ENCODE results near the gene UNC119. TPM values are rescaled to one million over a fixed set of nuclear protein-coding genes. Genes with fewer than 3 reads are reported as not detected.
A peak's percentile ranks its signal among the peaks of the same experiment; 100 is the strongest.

Gene UNC119
- total and polyA plus RNA-seq, 2 experiments from 2014 or later = 39.0 to 78.4 TPM

- Histone ChIP-seq H3K4me1 (ENCODE audit: insufficient read depth) (peaks cover 20% of the 10 kb centered on the region), H3K27ac (ENCODE audit: low read depth) (0 out of 2 replicates have a peak overlapping the region, but pooled peaks have one; percentile 69), H3K4me3 (peak overlapping the region; percentile 95), H3K9me2 (ENCODE audit: insufficient read depth) (no peaks in the 10 kb centered on the region), H3K79me2 (replicated peaks; ENCODE audit: insufficient read depth) (peaks cover 43% of the 10 kb centered on the region), H3K36me3 (ENCODE audit: insufficient read depth) (no peaks in the 10 kb centered on the region; the same call in none of the 2 replicates), H3F3A (replicated peaks; ENCODE audit: low read depth) (peaks cover 4% of the 10 kb centered on the region; the same call in 1 of the 2 replicates), H3K27me3 (ENCODE audit: insufficient read depth) (peaks cover 4% of the 10 kb centered on the region; the same call in 1 of the 2 replicates), H4K20me1 (replicated peaks; ENCODE audit: insufficient read depth) (peaks cover 3% of the 10 kb centered on the region), H2AFZ (peak overlapping the region; percentile 96), H3K4me2 (peak overlapping the region; percentile 97)
- DNase-seq (ENCODE audit: low spot score) (peak; percentile 71), ATAC-seq (peak; percentile 49)
- peaks cover 15% of the 10 kb centered on the region for H3K27me3 Mint-ChIP-seq (ENCODE audit: insufficient read depth, low read depth, poor library complexity)
- peaks cover 22% of the 10 kb centered on the region for H3K4me1 Mint-ChIP-seq
- no peaks in the 10 kb centered on the region for H3K9me3 Mint-ChIP-seq
- TF ChIP-seq JUNB (IDR thresholded peaks at IDR 0.05; ENCODE audit: unreplicated experiment) (no peak), NANOG (IDR thresholded peaks at IDR 0.05; ENCODE audit: borderline replicate concordance) (no peak), EZH2phosphoT487 (IDR thresholded peaks at IDR 0.05; ENCODE audit: unreplicated experiment) (no peak), ZNF114 (CRISPR knock-in tag; IDR thresholded peaks at IDR 0.05) (no peak), CTCF (conservative IDR thresholded peaks at IDR 0.05; ENCODE audit: low read depth in 2 of 2) (no peak), POLR2AphosphoS5 (IDR thresholded peaks at IDR 0.05; ENCODE audit: low read depth) (no peak), EZH2 (IDR thresholded peaks at IDR 0.05; ENCODE audit: low read depth, unreplicated experiment) (no peak), REST (IDR thresholded peaks at IDR 0.05; ENCODE audit: unreplicated experiment) (no peak), ZNF331 (CRISPR knock-in tag; IDR thresholded peaks at IDR 0.05; ENCODE audit: low read depth) (no peak), ETS1 (IDR thresholded peaks at IDR 0.05) (no peak), STAT1 (IDR thresholded peaks at IDR 0.05; ENCODE audit: unreplicated experiment) (no peak), CREB1 (CRISPR knock-in tag; IDR thresholded peaks at IDR 0.05; ENCODE audit: low read depth) (no peak), ZNF462 (CRISPR knock-in tag; IDR thresholded peaks at IDR 0.05) (no peak)
- H3K4me3 Mint-ChIP-seq = peak overlapping the region; percentile 97
- peak overlapping the region; percentile 90 for H3K27ac Mint-ChIP-seq
- peaks cover 11% of the 10 kb centered on the region; the same call in 1 of the 3 replicates for H3K36me3 Mint-ChIP-seq (ENCODE audit: low read depth)
These were observed 18.4 kb upstream of the UNC119 start for GRCh38 chr17:28570716-28571360.

All from GM23338 (cell line).